Measurements from ENCODE around the gene RHO. TPM values are rescaled to one million over a fixed set of nuclear protein-coding genes. Genes with fewer than 3 reads are reported as not detected.

The RHO gene
- total and polyA plus RNA-seq, 10 of the 15 experiments (the other 5 are each of a cell fraction or from before 2014, with no cell fraction given), result not detected

- ATAC-seq (no peak), FAIRE-seq (no peak), DNase-seq (ENCODE audit: low read depth, low spot score) (no peak)
- no peak overlapping the region for H3K27ac ChIP-seq (ENCODE audit: control insufficient read depth, insufficient read depth)
- SMC1A ChIA-PET (ENCODE audit: uncharacterized antibody, unreplicated experiment), result interaction anchor here (0.9 kb wide), 1 partner anchor 33 kb away, joined by 3 read pairs; no protein-coding TSS in a partner anchor
- H3K4me3 ChIP-seq, result no peak overlapping the region
- POLR2A ChIA-PET, result no interaction called here
- H3K9ac ChIP-seq (ENCODE audit: control insufficient read depth, insufficient read depth, low read length), result no peak overlapping the region
- RAD21 ChIA-PET (ENCODE audit: unreplicated experiment), result no interaction called here
- BruUV-seq (replicated peaks), result no TSS peak
- H3K27me3 ChIP-seq (replicated peaks in 1 of 2; ENCODE audit: control insufficient read depth in 2 of 2, insufficient read depth in 2 of 2, low read length in 1 of 2), result no peaks in the 10 kb centered on the region
- CTCF ChIA-PET, result no interaction called here
- no peak overlapping the region for H2AFZ ChIP-seq (ENCODE audit: control insufficient read depth, low read depth, low read length)
- in situ Hi-C loops (cut with MboI) (no loop called here), intact Hi-C loops (cut with micrococcal nuclease; ENCODE audit: unreplicated experiment) (no loop called here)
- TF ChIP-seq SREBF1 (IDR thresholded peaks at IDR 0.05; ENCODE audit: low read length), result no peak
- no peak for TF ChIP-seq E2F8 (IDR thresholded peaks at IDR 0.05; ENCODE audit: low read depth, partially characterized antibody)
- no peak for TF ChIP-seq ZNF274 (IDR thresholded peaks at IDR 0.05; ENCODE audit: insufficient read depth, insufficient read length)
- TF ChIP-seq RUNX3 (IDR thresholded peaks at IDR 0.05; ENCODE audit: low read length), result no peak
- no peak for TF ChIP-seq PAX5 (IDR thresholded peaks at IDR 0.05; ENCODE audit: borderline replicate concordance, low read depth, low read length)
- TF ChIP-seq ZNF217 (IDR thresholded peaks at IDR 0.05), result no peak
- TF ChIP-seq TAF1 (IDR thresholded peaks at IDR 0.05; ENCODE audit: borderline replicate concordance, low read depth, low read length), result no peak
- no peaks in the 10 kb centered on the region; the same call in 1 of the 2 replicates for H3K4me1 ChIP-seq (ENCODE audit: control insufficient read depth, insufficient read depth, low read length)
- WGBS (ENCODE audit: insufficient coverage, insufficient replicate concordance, low lambda C conversion rate, missing lambda C conversion rate), result 69% methylated on average over 15 of the region's 15 CpGs
- no peak overlapping the region for H3K4me2 ChIP-seq (ENCODE audit: control insufficient read depth, insufficient read depth)
- H3K36me3 ChIP-seq (ENCODE audit: control insufficient read depth in 2 of 2, insufficient read depth in 2 of 2, low read length in 1 of 2), result no peaks in the 10 kb centered on the region; a peak in 1 of 4 replicates
- H3K9me3 ChIP-seq (replicated peaks; ENCODE audit: control insufficient read depth, insufficient read depth, low read length), result no peaks in the 10 kb centered on the region
- no peaks in the 10 kb centered on the region for H4K20me1 ChIP-seq (ENCODE audit: control insufficient read depth, insufficient read depth)
- H3K79me2 ChIP-seq (ENCODE audit: control insufficient read depth, insufficient read depth, low read length), result no peaks in the 10 kb centered on the region
These were observed 8.3 kb upstream of the RHO start for GRCh38 chr3:129519896-129520715.

All from GM12878 (cell line).